ENCODE measurements around the gene CCDC117. TPM values are rescaled to one million over a fixed set of nuclear protein-coding genes. Genes with fewer than 3 reads are reported as not detected.

CCDC117 gene
- polyA plus RNA-seq, 1 donor, result 29.2 TPM

DNA sequence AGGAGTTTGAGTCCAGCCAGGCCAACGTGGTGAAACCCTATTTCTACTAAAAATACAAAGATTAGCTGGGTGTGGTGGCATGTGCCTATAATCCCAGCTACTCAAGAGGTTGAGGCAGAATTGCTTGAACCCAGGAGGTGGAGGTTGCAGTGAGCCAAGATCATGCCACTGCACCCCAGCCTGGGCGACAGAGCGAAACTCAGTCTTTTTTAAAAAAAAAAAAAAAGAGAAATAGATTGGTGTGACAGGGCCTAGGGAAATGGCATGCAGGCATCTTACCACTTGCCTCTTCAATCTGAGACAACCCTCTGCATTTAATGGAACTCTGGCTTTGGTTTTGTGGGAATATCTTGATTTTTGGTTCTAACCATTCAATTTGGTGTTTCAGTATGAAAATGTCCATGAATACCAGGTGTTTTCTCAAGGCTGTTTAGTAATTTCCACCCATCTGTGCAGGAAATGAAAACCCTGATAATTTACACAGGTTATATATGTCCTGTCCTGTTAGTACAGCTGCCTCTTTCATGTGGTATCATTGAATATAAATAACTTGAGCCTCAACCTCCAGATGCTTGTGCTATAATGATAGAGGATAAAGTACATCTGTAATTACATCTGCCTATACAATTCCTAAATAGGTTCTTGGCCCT lies 19.5 kb downstream of the CCDC117 start:
- Histone ChIP-seq H3K27ac (ENCODE audit: low read length) (no peak overlapping the region), H3K4me1 (ENCODE audit: control insufficient read depth, insufficient read depth, low read length) (peaks cover 9% of the 10 kb centered on the region), H3K36me3 (ENCODE audit: control insufficient read depth, insufficient read depth, low read length) (peaks cover 43% of the 10 kb centered on the region), H3K9me3 (ENCODE audit: control insufficient read depth, low read depth, low read length) (no peaks in the 10 kb centered on the region), H3K27me3 (ENCODE audit: control insufficient read depth, insufficient read depth, low read length) (no peaks in the 10 kb centered on the region), H3K4me3 (ENCODE audit: low read length) (no peak overlapping the region)
- no CpG with 5 or more reads among the region's 3 CpGs for WGBS (ENCODE audit: insufficient coverage, low lambda C conversion rate)
- peak in 1 of 2 donors; percentile 35 for DNase-seq

DNA sequence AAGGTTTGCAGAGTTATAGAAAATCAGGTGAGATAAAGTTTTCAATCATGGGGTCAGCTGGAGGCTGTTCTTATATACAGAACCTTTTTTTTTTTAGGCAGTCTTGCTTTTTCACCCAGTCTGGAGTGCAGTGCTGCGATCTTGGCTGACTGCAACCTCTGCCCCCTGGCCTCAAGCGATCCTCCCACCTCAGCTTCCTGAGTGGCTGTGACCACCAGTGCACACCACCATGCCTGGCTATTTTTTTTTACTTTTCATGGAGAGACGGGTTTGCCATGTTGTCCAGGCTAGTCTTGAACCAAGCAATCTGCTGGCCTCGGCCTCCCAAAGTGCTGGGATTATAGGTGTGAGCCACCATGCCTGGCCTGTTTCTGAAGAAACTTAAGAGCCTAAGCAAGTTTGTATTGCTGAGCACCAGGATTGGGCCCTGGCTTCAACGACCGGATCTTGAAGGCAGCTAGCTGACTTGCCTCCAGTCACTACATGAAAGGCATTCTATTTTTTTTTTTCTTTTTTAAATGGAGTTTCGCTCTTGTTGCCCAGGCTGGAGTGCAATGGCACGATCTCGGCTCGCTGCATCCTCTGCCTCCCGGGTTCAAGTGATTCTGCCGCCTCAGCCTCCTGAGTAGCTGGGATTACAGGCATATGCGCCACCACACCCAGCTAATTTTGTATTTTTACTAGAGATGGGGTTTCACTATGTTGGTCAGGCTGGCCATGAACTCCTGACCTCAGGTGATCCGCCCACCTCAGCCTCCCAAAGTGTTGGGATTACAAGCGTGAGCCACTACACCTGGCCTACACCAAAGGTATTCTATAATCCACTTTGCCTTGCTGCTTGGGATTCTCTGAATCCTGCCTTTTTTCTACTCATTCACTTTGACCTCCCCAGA lies 20.2 kb downstream of the CCDC117 start:
- no peaks in the 10 kb centered on the region for H3K27me3 ChIP-seq (ENCODE audit: control insufficient read depth, insufficient read depth, low read length)
- H3K27ac ChIP-seq (ENCODE audit: low read length), result no peak overlapping the region
- no peaks in the 10 kb centered on the region for H3K9me3 ChIP-seq (ENCODE audit: control insufficient read depth, low read depth, low read length)
- peaks cover 43% of the 10 kb centered on the region for H3K36me3 ChIP-seq (ENCODE audit: control insufficient read depth, insufficient read depth, low read length)
- H3K4me3 ChIP-seq (ENCODE audit: low read length), result no peak overlapping the region
- H3K4me1 ChIP-seq (ENCODE audit: control insufficient read depth, insufficient read depth, low read length), result peaks cover 14% of the 10 kb centered on the region
- no peak for DNase-seq
- no CpG with 5 or more reads among the region's 15 CpGs for WGBS (ENCODE audit: insufficient coverage, low lambda C conversion rate)

- no peak overlapping the region for H3K27ac ChIP-seq (ENCODE audit: low read length)
Measured at GRCh38 chr22:28793976-28794584, 21.6 kb downstream of the CCDC117 start.

DNA sequence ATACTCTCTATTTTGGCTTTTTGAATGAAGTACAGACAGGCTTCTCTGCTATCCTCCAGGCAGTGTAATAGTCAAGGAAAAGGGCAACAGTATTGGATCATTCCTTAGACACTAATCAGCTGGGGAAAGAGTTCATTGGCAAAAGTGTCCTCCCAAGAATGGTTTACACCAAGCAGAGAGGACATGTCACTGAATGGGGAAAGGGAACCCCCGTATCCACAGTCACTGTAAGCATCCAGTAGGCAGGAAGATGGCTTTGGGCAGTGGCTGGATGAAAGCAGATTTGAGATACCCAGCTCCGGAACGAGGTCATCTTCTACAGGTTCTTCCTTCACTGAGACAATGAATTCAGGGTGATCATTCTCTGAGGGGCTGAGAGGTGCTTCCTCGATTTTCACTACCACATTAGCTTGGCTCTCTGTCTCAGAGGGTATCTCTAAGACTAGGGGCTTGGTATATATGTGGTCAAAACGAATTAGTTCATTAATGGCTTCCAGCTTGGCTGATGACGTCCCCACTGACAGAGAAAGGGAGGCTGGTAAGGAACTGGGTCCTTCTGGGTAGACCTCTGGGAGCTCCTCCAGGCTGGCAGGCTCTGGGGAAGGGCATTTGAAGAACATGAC lies 22.7 kb downstream of the CCDC117 start:
- Histone ChIP-seq H3K4me1 (ENCODE audit: control insufficient read depth, insufficient read depth, low read length) (peaks cover 14% of the 10 kb centered on the region), H3K27me3 (ENCODE audit: control insufficient read depth, insufficient read depth, low read length) (no peaks in the 10 kb centered on the region), H3K36me3 (ENCODE audit: control insufficient read depth, insufficient read depth, low read length) (peaks cover 47% of the 10 kb centered on the region), H3K4me3 (ENCODE audit: low read length) (no peak overlapping the region), H3K9me3 (ENCODE audit: control insufficient read depth, low read depth, low read length) (no peaks in the 10 kb centered on the region), H3K27ac (ENCODE audit: low read length) (no peak overlapping the region)
- DNase-seq, result no peak
- WGBS (ENCODE audit: insufficient coverage, low lambda C conversion rate), result no CpG with 5 or more reads among the region's 6 CpGs

More at GRCh38 chr22:28793976-28794584, 21.6 kb downstream of the CCDC117 start:
- Histone ChIP-seq H3K36me3 (ENCODE audit: control insufficient read depth, insufficient read depth, low read length) (peaks cover 50% of the 10 kb centered on the region), H3K9me3 (ENCODE audit: control insufficient read depth, low read depth, low read length) (no peaks in the 10 kb centered on the region), H3K27me3 (ENCODE audit: control insufficient read depth, insufficient read depth, low read length) (no peaks in the 10 kb centered on the region), H3K4me3 (ENCODE audit: low read length) (no peak overlapping the region), H3K4me1 (ENCODE audit: control insufficient read depth, insufficient read depth, low read length) (peaks cover 14% of the 10 kb centered on the region)
- WGBS (ENCODE audit: insufficient coverage, low lambda C conversion rate), result 17% methylated on average over 1 of the region's 4 CpGs
- no peak for DNase-seq

GRCh38 chr22:28795932-28796856 lies 23.7 kb downstream of the CCDC117 start:
- Histone ChIP-seq H3K27me3 (ENCODE audit: control insufficient read depth, insufficient read depth, low read length) (no peaks in the 10 kb centered on the region), H3K4me1 (ENCODE audit: control insufficient read depth, insufficient read depth, low read length) (peaks cover 14% of the 10 kb centered on the region), H3K27ac (ENCODE audit: low read length) (no peak overlapping the region), H3K9me3 (ENCODE audit: control insufficient read depth, low read depth, low read length) (no peaks in the 10 kb centered on the region), H3K4me3 (ENCODE audit: low read length) (no peak overlapping the region), H3K36me3 (ENCODE audit: control insufficient read depth, insufficient read depth, low read length) (peaks cover 47% of the 10 kb centered on the region)
- WGBS (ENCODE audit: insufficient coverage, low lambda C conversion rate), result no CpG with 5 or more reads among the region's 5 CpGs
- no peak for DNase-seq

GRCh38 chr22:28798810-28799605 lies 26.5 kb downstream of the CCDC117 start:
- Histone ChIP-seq H3K36me3 (ENCODE audit: control insufficient read depth, insufficient read depth, low read length) (peaks cover 45% of the 10 kb centered on the region), H3K27ac (ENCODE audit: low read length) (peak overlapping the region; percentile 94), H3K9me3 (ENCODE audit: control insufficient read depth, low read depth, low read length) (no peaks in the 10 kb centered on the region), H3K4me1 (ENCODE audit: control insufficient read depth, insufficient read depth, low read length) (peaks cover 23% of the 10 kb centered on the region), H3K4me3 (ENCODE audit: low read length) (peak overlapping the region; percentile 81), H3K27me3 (ENCODE audit: control insufficient read depth, insufficient read depth, low read length) (no peaks in the 10 kb centered on the region)
- DNase-seq, result peak; percentile 83 to 90
- WGBS (ENCODE audit: insufficient coverage, low lambda C conversion rate), result 6% methylated on average over 5 of the region's 7 CpGs

DNA sequence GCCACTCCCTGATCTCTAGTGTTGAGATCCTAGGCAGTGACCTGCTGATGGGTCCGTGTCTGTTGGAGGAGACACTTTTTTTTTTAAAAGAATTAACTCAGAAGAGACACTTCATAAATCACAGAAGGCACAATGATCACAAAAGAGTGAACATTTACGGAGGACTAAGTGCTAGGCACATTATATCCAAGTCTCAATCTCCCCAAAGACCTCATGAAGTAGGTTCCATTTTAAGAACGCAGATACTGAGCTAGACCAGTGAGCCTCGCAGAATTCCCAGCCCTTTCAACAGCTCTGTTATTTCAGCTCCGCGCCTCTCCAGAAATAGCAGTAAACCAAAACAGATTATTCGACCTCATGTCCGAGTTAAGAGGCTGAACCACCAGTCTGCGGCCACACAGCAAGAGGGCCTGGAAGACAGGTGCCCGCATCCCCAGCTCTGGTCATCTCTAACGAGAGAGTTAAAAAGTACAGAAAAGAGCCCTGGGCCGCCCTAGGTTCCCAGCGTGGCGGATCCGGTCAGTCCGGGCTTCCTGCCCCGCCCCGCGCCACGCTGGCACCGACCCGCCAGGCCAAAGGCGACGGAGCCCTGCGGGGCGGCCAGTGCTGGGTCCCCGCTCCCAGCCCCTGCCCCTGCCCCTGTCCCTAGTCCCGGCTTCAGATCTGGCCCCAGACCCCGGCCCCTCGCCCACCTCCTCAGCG lies 27.3 kb downstream of the CCDC117 start:
- H3K36me3 ChIP-seq (ENCODE audit: control insufficient read depth, insufficient read depth, low read length), result peaks cover 38% of the 10 kb centered on the region
- H3K9me3 ChIP-seq (ENCODE audit: control insufficient read depth, low read depth, low read length), result no peaks in the 10 kb centered on the region
- WGBS (ENCODE audit: insufficient coverage, low lambda C conversion rate), result no CpG with 5 or more reads among the region's 31 CpGs
- H3K27me3 ChIP-seq (ENCODE audit: control insufficient read depth, insufficient read depth, low read length), result no peaks in the 10 kb centered on the region
- peak overlapping the region; percentile 94 for H3K27ac ChIP-seq (ENCODE audit: low read length)
- peak overlapping the region; percentile 81 for H3K4me3 ChIP-seq (ENCODE audit: low read length)
- DNase-seq, result peak in 1 of 2 donors; percentile 70
- peaks cover 23% of the 10 kb centered on the region for H3K4me1 ChIP-seq (ENCODE audit: control insufficient read depth, insufficient read depth, low read length)

DNA sequence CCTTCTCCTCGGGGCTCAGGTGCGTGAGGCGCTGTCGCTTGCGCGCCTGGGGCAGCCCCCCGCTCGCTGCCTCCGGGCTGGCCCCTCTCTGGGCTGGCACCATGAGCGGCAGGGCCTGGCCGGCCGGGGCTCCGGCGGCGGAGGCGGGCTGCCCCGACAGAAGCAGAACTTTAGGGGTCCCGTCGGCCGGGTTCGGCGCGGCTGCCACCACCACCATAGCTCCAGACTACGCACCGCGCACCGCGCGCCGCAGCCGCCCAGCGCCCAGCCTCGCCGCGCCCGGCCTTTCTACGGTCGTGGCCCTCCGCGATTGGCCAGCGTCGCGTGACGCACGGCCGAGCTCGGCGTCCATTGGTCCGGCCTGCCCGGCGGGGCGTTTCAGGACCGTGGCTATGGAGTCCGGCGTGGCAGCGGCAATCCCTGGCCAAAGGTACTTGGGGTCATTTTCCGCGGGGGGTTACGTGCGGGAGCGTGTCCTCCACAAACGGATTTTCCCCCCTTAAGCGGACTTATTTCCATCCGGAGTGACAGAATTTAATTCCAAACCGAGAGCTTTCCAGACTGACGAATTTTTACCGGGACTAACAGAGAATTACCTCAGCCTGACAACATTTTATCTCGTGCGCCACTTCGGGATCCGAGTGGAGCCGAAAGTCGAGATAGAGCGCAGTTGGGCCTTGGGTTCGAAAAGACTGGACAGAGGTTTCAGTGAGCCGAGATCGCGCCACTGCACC lies 28.0 kb downstream of the CCDC117 start, which contains the start of gene XBP1:
TSS of gene XBP1 (minus strand) at position 262 of the 734 bp plus-strand sequence.
- DNase-seq, result peak; percentile 97 to 98
- Histone ChIP-seq H3K27me3 (ENCODE audit: control insufficient read depth, insufficient read depth, low read length) (no peaks in the 10 kb centered on the region), H3K9me3 (ENCODE audit: control insufficient read depth, low read depth, low read length) (no peaks in the 10 kb centered on the region), H3K36me3 (ENCODE audit: control insufficient read depth, insufficient read depth, low read length) (peaks cover 31% of the 10 kb centered on the region), H3K4me1 (ENCODE audit: control insufficient read depth, insufficient read depth, low read length) (peaks cover 23% of the 10 kb centered on the region), H3K4me3 (ENCODE audit: low read length) (peak within 1 kb of the TSS; percentile 81), H3K27ac (ENCODE audit: low read length) (peak within 1 kb of the TSS; percentile 98)
- no CpG with 5 or more reads among the region's 78 CpGs for WGBS (ENCODE audit: insufficient coverage, low lambda C conversion rate)
